WTC11 (cell line): Measurements from ENCODE around the gene KRT7.

Source experiments
- CBFB ChIP-seq: sonication (generic); formaldehyde crosslinking; IDR thresholded peaks from 2 replicates; pipeline ENCODE4 v1.8.1; 2022; ENCODE audit warnings: mild to moderate bottlenecking, low read depth, missing genetic modification reagents
- CTCF ChIP-seq: fragments of 200-600 bp; IDR thresholded peaks from 2 replicates; pipeline ENCODE4 v1.8.0; 2022; ENCODE audit warnings: antibody characterized with exemption
- FOXP4 ChIP-seq: sonication (generic); formaldehyde crosslinking; IDR thresholded peaks from 2 replicates; pipeline ENCODE4 v1.8.0; 2022; ENCODE audit warnings: mild to moderate bottlenecking, missing genetic modification reagents
- MXD4 ChIP-seq: fragments of 250-450 bp; sonication (Bioruptor Pico); IDR thresholded peaks from 2 replicates; pipeline ENCODE4 v1.8.0; 2021; ENCODE audit warnings: mild to moderate bottlenecking, moderate library complexity, borderline replicate concordance
- NR3C1 ChIP-seq: sonication (generic); formaldehyde crosslinking; conservative IDR thresholded peaks from 2 replicates; pipeline ENCODE4 v1.8.1; 2023; ENCODE audit warnings: low read depth, mild to moderate bottlenecking, missing genetic modification reagents
- SOX15 ChIP-seq: fragments of 250-450 bp; sonication (Bioruptor Pico); IDR thresholded peaks from 2 replicates; pipeline ENCODE4 v1.9.0; 2021; ENCODE audit warnings: mild to moderate bottlenecking
- STAT6 ChIP-seq: sonication (generic); formaldehyde crosslinking; conservative IDR thresholded peaks from 2 replicates; pipeline ENCODE4 v1.8.1; 2023; ENCODE audit warnings: mild to moderate bottlenecking, low read depth, missing genetic modification reagents, moderate library complexity

- TF ChIP-seq NR3C1 (CRISPR knock-in tag) (no peak), CTCF (no peak), FOXP4 (CRISPR knock-in tag) (no peak), CBFB (CRISPR knock-in tag) (no peak), MXD4 (CRISPR knock-in tag) (no peak), STAT6 (no peak), SOX15 (CRISPR knock-in tag) (no peak)
Measured at GRCh38 chr12:52266514-52266913, 33.5 kb downstream of the KRT7 start.
